GM10266 (cell line): Measurements from ENCODE around the gene GSTT2.
A peak's percentile ranks its signal among the peaks of the same experiment; 100 is the strongest.
"Not testable (repeated sequence)": the region's sequence is repeated elsewhere in the genome, so short reads cannot be mapped to it uniquely, and the experiment has no call there.

ENCODE experiments used
- DNase-seq: peaks from one replicate; pipeline ENCODE4 v3.0.0; 2012; ENCODE audit errors: extremely low spot score
- CTCF ChIP-seq: IDR thresholded peaks from 2 replicates; pipeline ENCODE4 v1.5.1; 2012; ENCODE audit warnings: mild to moderate bottlenecking, low read depth; ENCODE audit not compliant: control insufficient read depth, insufficient read depth; ENCODE audit errors: missing control alignments

Gene GSTT2

GRCh38 chr22:23984430-23984829 is 4.5 kb downstream of the GSTT2 start:
- no peak for DNase-seq
- peak; percentile 75 for TF ChIP-seq CTCF

- DNase-seq: not testable (repeated sequence)
Measured at GRCh38 chr22:23986089-23986488, 6.2 kb downstream of the GSTT2 start.

- not testable (repeated sequence) for DNase-seq
Measured at GRCh38 chr22:23986538-23987178, 6.7 kb downstream of the GSTT2 start.

- not testable (repeated sequence) for DNase-seq
Measured at GRCh38 chr22:23989583-23990244, 9.8 kb downstream of the GSTT2 start.

- not testable (repeated sequence) for DNase-seq
Measured at GRCh38 chr22:23993080-23993479, 13.1 kb downstream of the GSTT2 start.

- not testable (repeated sequence) for DNase-seq
Measured at GRCh38 chr22:23993581-23994177, 13.7 kb downstream of the GSTT2 start.

- no peak for TF ChIP-seq CTCF
- no peak for DNase-seq
Measured at GRCh38 chr22:23997092-23997491, 17.2 kb downstream of the GSTT2 start.

- DNase-seq: not testable (repeated sequence)
Measured at GRCh38 chr22:23999779-24000178, 19.8 kb downstream of the GSTT2 start.

- DNase-seq: no peak
Measured at GRCh38 chr22:24001314-24001713, 21.4 kb downstream of the GSTT2 start.

GRCh38 chr22:24002272-24002671 is 22.3 kb downstream of the GSTT2 start:
- no peak for DNase-seq
- no peak for TF ChIP-seq CTCF

More at GRCh38 chr22:24001314-24001713, 21.4 kb downstream of the GSTT2 start:
- TF ChIP-seq CTCF: no peak
